ENCODE measurements around the gene VPS39.

GRCh38 chr15:42160136-42160535, 48.0 kb downstream of the VPS39 start:
- no peak for TF ChIP-seq PHF21A (CRISPR knock-in tag; IDR thresholded peaks at IDR 0.05)
- no peak for TF ChIP-seq ZNF503 (CRISPR knock-in tag; IDR thresholded peaks at IDR 0.05)
- TF ChIP-seq ZMAT3 (CRISPR knock-in tag; conservative IDR thresholded peaks at IDR 0.05): no peak
- TF ChIP-seq SAFB2 (CRISPR knock-in tag; IDR thresholded peaks at IDR 0.05; ENCODE audit: borderline replicate concordance, low read depth): no peak
- TF ChIP-seq SP1 (IDR thresholded peaks at IDR 0.05): no peak
- TF ChIP-seq SP1 (CRISPR knock-in tag; IDR thresholded peaks at IDR 0.05): no peak
- TF ChIP-seq HMGXB3 (CRISPR knock-in tag; IDR thresholded peaks at IDR 0.05; ENCODE audit: borderline replicate concordance): no peak

Measured in HepG2 (cell line).